NB4 (cell line): ENCODE measurements around the gene NFE2L3.
"Not testable (repeated sequence)": the region's sequence is repeated elsewhere in the genome, so short reads cannot be mapped to it uniquely, and the experiment has no call there.

Experiments used
- DNase-seq: peaks from one replicate; pipeline ENCODE4 v3.0.0; 2010; ENCODE audit warnings: low read depth
- H3K4me3 ChIP-seq: one replicate; pipeline ENCODE4 v1.5.1; 2011; ENCODE audit warnings: mild to moderate bottlenecking, low read depth, low read length, moderate library complexity
- MAX ChIP-seq: IDR thresholded peaks from 2 replicates; pipeline ENCODE4 v1.6.1; 2011; ENCODE audit warnings: low read depth, low read length
- MYC ChIP-seq: IDR thresholded peaks from 2 replicates; pipeline ENCODE4 v1.6.1; 2011; ENCODE audit warnings: low read depth, low read length
- POLR2A ChIP-seq: IDR thresholded peaks from 2 replicates; pipeline ENCODE4 v1.6.1; 2011; ENCODE audit warnings: mild to moderate bottlenecking; ENCODE audit not compliant: insufficient read length; ENCODE audit errors: extremely low read depth
- TF ChIP-seq, protein P1 (sequence below): IDR thresholded peaks from one replicate; pipeline ENCODE4 v1.5.1; 2012; ENCODE audit warnings: low read depth, low read length

Gene NFE2L3

DNA sequence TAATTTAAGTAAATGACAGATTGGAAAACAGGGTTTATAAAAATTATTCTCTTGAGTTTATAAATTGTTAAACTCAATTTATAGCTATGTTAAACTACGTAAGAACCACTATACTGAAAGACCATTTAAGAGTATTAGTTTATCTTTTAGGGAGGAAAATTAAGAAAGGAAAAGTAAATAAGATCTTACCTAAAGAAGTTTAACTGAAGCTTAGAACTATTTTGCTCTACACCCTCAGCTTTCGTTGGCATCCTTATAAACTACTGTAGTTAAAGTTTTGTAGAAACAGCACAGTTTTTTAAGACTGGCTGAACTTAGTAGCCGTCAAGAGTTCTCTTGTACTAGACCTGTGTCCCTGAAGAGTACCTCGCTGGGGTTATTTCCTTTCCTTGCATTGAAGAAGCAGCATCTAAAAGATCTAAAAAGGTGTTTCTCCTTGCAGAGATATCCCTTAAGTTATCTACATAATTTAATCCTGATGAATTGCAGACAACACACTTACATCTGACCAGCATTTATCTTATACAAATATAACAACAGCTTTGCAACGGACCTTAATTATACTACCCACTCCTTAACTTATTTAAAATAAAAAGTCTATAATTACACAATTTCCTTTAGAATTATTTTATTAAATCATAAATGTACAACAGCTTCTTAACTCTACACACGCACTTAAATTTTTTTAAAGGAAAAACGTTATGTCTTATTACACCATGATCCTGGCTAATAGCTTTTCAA lies 39.4 kb downstream of the NFE2L3 start:
- TF ChIP-seq, protein P1, sequence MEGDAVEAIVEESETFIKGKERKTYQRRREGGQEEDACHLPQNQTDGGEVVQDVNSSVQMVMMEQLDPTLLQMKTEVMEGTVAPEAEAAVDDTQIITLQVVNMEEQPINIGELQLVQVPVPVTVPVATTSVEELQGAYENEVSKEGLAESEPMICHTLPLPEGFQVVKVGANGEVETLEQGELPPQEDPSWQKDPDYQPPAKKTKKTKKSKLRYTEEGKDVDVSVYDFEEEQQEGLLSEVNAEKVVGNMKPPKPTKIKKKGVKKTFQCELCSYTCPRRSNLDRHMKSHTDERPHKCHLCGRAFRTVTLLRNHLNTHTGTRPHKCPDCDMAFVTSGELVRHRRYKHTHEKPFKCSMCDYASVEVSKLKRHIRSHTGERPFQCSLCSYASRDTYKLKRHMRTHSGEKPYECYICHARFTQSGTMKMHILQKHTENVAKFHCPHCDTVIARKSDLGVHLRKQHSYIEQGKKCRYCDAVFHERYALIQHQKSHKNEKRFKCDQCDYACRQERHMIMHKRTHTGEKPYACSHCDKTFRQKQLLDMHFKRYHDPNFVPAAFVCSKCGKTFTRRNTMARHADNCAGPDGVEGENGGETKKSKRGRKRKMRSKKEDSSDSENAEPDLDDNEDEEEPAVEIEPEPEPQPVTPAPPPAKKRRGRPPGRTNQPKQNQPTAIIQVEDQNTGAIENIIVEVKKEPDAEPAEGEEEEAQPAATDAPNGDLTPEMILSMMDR = no peak
- TF ChIP-seq MYC (no peak), POLR2A (no peak)
- DNase-seq = no peak
- peak overlapping the region; percentile 3 for H3K4me3 ChIP-seq

DNA sequence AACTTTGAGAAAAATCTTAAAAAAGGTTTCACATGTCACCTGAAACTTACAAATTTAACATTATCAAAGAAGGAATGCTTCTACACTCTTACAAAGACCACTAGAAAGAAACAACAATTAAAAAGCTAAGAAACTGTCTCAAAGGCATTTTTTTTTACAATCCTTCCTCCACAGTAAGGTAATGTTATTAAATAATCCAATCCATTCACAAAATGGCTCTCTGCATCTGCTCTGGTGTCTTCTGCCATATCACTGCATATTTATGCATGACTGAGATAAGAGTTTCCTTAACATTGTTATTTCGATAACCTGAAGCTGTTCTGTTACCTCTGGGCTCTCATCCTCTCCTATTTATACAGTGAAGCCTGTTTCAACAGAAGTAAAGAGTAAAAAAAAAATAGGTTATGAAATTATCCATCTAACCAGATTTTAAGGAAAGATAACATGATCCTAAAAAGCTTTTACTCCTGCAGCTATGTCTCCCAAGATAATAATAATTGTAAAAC lies 40.0 kb downstream of the NFE2L3 start:
- no peak for DNase-seq
- TF ChIP-seq POLR2A (no peak), MYC (no peak), MAX (no peak)
- TF ChIP-seq, protein P1 = no peak
- no peak overlapping the region for H3K4me3 ChIP-seq

DNA sequence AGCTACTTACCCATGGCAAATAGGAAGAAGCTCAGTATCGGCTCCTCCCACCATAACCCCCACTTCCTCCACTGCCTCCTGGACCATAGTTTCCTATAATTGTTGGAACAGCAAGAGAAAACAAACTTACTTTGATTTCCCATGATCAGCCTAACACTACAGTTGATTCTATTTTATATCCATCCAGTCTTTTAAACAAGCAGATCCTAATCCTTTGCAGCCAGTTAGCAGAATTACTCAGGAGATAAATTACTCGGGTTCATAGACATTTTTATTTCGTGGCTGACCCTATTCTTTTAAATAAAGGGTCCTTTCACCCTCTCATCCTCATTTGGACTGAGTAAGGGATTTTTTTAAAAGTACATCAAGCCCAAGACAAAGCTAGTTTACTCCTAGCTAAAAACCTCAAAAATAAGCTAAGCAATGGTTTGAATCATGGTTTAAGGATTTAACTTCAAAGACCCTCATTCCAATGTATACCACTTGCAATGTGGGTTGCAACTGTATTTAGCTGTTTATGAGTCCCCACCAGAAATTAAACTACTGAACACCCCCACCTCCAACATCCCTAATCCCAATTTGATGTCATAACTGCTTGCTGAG lies 40.6 kb downstream of the NFE2L3 start:
- H3K4me3 ChIP-seq = peak overlapping the region; percentile 39
- TF ChIP-seq MYC (no peak), MAX (no peak), POLR2A (no peak)
- TF ChIP-seq, protein P1 = no peak
- peak; percentile 57 for DNase-seq

DNA sequence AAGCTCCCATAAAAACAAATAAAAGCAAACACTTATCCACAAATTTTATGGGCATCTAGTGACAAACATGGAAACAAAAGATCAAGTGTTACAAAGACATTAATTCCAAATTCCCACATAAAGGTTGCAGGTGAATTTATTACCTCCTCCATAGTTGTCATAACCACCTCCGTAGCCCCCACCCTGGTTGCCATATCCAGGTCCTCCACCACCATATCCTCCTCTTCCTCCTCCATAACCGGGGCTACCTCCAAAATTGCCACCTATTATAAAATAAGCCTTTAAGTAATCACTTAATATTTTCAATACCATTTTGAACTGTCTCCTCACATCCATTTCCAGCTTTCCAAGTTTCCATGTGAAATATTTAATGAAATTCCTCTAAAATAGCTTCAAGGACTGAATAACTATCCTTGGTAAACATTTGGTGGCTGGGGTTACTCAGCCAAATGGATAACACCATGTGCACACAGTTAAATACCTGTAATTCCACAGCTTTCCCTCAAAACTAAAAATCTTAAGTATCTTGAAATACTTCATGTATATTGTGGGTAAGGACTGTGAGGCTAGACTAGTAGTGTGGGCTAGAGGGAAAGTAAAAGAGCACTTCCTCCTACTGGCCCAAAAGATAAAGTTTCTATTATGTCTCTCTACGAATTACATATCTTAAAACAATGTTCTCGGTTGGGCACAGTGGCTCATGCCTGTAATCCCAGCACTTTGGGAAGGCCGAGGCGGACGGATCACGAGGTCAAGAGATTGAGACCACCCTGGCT lies 41.6 kb downstream of the NFE2L3 start:
- H3K4me3 ChIP-seq = peak overlapping the region; percentile 39
- DNase-seq = no peak
- TF ChIP-seq, protein P1 = no peak
- TF ChIP-seq MYC = 0 out of 2 replicates have a peak, but pooled peaks have one; percentile 8

DNA sequence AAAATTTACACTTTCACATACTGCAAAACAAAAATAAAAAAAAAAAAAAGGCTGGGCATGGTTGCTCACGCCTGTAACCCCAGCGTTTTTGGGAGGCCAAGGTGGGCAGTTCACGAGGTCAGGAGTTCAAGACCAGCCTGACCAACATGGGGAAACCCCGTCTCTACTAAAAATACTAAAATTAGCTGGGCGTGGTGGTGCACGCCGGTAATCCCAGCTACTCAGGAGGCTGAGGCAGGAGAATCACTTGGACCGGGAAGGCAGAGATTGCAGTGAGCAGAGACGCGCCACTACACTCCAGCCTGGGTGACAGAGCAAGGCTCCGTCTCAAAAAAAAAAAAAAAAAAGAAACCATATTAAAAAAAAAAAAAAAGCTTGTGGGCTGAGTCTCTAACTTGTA lies 42.8 kb downstream of the NFE2L3 start:
- DNase-seq = not testable (repeated sequence)
- H3K4me3 ChIP-seq = peak overlapping the region; percentile 88

- TF ChIP-seq MAX (no peak), POLR2A (no peak), MYC (no peak)
- TF ChIP-seq, protein P1 = no peak
- peak overlapping the region; percentile 88 for H3K4me3 ChIP-seq
- no peak for DNase-seq
Measured at GRCh38 chr7:26195182-26195581, 43.2 kb downstream of the NFE2L3 start.
